NCI-H1930 (cell line): ENCODE measurements around the gene CERK.

ENCODE experiments used
- DNase-seq, 2 experiments: peaks; one replicate each; lab custom pipeline; 2025; lab: John Stamatoyannopoulos, UW

CERK gene

DNA sequence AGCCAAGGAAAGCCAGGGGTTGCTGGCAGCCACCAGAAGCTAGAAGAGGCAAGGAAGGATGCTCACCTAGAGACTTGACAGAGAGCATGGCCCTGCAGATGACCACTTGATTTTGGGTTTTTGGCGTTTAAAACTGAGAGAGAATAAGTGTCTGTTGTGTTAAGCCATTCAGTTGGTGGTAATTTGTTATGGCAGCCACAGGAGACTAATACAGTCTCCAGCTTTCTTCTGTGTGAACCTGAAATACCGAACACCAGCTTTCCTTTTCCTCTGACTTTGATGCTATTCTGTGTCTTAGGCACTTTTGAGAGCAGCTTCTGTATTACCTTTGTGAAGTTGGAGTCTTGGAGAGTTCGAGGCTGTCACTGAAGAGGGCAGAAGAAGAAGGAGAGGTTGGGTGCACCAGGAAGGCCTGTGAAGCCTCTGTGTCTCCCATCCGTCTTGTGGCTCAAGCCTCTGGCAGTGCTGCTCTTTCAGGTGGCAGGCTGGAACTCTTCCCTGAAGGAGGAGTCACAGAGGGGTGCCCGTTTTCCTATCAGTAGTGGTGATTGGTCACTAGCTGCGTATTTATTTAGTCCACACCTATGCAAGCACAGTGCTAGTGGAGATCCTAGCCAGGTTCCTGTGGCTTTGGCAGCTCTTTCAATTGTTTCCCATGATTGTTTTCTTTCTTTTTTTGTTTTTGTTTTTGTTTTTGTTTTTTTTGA, 26.9 kb upstream of the CERK start:
- no peak for DNase-seq

DNA sequence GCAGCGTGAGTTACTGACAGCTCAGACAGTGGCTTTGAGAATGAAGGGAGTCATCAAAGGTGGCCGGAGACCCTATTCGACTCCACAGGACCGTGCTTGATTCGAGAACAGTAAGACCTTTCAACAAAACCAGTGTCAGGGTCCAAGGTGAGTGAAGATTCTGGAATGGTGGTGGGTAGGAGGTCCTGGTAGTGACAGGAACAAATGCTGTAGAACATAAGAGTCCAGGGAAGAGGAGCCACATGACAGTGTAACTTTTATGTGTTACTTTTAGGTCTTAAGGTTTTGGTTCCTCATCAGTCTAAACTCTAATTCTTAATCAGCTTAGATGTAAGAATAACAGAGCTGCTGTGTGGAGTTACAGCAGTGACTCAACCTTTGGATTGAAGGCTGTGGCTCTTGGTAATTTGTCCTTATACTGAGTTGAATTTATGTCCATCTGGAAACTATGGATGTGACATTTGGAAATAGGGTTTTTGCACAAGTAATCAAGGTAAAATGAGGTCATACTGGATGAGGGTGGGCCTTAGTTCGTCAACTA, 26.2 kb upstream of the CERK start:
- DNase-seq: no peak

DNA sequence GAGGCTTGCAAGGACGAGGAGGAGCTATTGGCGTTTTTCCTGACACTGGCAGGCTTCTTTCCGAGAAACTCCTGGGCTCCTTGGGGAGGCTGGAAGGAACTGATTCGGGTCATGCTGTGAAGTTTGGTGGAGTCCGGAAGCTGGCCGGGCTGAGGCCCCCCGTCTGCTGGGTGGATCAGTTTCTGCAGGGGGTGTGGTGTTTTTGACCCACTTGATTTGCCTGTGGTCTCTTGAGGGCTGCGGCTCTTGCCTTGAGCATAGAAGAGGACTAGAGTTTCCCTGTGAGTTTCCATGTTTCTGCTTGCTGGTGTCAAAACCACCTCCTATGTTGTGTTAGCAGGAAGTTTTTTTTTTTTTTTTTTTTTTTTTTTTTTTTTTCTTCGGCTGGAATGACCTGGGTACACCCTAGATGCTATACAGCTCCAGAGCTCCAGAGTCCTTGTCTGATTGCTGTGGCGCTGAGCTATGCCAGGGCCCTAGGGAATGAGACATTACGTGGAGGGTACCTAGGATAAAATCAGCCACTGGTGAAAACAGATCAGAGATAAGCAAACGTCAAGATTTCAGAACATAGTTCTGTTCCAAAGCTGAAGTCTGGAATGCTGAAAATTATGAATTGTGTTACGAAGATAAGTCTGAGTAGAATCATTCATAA, 25.1 kb upstream of the CERK start:
- DNase-seq: no peak

DNA sequence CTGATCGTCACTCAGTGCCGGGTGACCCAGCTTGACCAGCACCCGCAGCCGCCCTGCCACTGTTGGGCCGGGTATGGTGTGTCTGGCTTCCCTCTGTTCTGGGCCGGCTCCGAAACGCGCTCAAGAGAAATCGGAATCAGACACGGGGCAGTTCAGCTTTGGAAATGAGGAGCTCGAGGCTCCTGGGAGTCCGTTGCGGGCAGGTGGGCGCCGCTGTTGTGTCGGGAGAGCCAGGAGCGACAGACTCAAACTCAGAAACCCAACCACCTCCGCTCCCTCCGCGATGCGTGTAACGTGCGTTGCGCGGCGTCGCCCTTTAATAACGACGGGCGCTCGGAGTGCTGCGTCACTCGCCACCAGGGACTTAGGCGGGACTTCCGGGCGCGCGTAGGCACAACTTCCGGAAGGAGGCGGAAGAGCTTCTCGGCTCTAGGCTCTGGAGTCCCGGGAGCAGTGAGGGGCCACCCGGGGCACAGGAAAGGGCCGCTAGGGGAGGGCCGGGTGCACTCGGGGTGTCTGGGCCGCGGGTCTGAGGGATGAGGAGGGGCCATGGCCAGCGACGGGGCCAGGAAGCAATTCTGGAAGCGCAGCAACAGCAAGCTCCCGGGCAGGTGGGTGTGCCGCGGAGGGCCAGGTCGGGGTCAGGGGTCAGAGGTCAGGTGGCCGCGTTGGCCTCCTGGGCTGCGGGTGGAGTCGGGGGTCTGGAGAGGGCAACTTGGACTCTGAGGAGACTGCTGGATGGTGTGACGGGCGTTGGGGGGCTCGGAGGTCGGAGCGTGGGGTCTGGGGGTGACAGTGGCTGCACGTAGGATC, 24.4 kb upstream of the CERK start, which contains the start of gene TBC1D22A:
Gene TBC1D22A, plus strand, starts transcription at position 413 of the 813 bp plus-strand sequence. Its CDS starts 137 bp downstream, at position 550.
- peak; percentile 91 to 93 for DNase-seq

DNA sequence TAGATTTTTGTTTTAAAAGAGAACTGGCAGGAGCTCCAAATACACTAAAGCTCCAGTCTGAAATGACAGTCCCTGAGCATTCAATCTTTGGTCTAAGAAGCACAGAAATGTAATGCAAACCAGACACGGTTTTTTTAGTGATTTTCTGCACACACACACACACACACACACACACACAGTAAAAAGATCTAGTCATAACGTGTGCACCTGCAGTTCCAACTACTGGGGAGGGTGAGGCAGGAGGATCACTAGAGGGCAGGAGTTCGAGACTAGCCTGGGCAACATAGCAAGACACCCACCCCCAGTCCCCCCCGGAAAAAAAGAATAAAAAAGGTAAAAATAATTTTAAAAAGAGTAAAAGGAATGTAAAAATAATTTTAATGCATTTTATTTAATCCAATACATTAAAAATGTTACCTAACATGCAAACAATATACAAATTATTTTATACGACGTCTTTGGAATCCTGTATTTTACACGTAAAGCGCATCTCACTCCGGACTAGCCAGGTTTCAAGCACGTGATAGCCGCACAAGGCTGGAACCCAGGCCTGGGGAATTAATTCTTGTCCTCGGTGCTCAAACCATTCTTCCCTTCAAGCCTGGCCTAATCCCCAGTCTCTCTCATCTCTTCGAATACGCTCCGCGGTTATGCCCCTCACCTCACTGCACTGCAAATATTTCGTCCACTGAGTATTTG, 23.6 kb upstream of the CERK start:
- DNase-seq: no peak

DNA sequence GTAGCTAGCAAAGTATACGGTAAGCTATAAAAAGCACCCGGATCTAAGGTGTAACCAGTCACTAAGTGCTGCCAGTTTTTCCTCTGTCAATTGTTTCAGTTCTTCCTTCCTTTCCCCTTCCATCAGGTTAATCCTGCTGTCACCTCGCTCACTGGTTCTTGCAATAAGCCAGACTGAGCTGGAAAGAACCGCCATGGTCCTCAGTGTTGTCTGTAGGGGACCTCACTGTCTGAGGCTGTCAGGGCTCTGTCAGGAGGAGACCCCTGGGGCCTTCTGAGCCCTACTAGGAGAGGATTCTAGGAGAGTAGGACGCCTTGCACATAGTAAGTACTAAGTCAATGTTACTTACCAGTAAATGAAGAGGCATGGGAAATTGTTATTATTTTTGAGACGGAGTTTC, 23.0 kb upstream of the CERK start:
- no peak for DNase-seq

DNA sequence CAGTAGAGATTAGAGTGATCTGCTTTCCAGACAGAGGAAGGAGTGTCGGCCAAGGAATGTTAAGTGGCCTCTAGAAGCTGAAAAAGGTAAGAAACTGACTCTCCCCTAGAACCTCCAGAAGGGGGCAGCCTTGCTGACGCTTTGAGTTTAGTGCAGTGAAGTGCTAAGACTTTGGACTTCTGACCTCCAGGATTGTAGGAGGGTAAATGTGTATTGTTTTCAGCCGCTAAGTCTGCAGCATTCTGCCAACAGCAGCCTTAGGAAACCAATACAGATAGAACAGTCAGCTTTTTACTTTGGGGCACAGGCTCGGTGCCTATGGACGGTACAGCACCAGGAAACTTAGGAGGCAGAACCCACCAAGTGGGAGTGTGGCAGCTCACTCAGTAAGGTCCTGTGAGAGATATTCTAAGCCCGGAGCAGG, 20.8 kb upstream of the CERK start:
- peak in 1 of 2 experiments; percentile 13 for DNase-seq

DNA sequence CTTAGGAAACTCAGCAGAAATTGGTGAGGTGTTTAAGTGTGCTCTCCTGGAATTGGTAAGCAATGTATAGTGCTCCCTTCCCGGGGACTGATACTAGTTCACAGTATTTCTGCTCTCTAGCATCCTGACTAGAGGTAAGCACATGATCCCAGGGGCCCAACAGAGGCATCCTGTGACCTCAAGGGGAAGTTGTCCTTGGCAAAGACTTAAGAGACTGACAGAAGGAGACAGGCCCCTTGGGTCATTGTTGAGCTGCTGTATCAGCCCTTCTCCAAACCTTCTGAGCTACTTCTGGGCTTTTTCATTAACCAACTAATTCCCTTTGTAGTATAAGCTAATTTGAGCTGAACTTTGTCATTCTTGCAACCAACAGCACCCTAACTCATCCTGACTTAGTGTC, 20.1 kb upstream of the CERK start:
- DNase-seq: no peak

DNA sequence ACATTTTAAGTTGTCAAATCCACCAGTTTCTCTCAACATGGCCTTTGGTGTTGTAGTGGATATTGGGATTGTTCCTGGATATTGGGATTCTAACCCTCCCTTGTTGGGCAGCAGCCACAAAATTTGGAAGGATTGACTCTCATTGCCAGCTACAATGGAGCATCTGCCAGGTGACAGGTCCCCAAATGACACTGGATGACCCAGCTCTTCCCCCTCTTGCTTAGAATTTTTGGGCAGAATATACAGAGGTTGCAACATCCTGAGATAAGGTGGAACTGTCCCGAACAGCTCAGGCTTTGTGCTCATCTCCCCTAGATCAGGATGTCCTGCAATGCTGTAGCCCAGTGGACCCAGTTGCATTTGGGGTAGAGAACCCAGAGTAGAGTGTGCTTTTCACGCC, 19.1 kb upstream of the CERK start:
- DNase-seq: no peak

DNA sequence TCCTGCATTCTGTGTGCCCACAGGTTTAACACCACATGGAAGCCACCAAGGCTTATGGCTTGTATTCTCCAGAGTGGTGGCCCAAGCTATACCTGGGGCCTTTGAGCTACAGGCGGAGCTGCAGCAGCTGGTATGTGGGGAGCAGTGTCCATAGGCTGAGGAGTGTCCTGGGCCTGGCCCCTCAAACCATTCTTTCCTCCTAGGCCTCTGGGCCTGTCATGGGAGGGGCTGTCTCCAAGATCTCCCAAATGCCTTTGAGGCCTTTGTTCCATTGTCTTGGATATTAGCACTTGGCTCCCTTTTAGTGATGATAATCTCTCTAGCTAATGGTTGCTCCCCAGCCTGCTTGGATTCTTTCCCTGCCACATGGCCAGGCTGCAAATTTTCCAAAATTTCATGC, 18.0 kb upstream of the CERK start:
- no peak for DNase-seq

DNA sequence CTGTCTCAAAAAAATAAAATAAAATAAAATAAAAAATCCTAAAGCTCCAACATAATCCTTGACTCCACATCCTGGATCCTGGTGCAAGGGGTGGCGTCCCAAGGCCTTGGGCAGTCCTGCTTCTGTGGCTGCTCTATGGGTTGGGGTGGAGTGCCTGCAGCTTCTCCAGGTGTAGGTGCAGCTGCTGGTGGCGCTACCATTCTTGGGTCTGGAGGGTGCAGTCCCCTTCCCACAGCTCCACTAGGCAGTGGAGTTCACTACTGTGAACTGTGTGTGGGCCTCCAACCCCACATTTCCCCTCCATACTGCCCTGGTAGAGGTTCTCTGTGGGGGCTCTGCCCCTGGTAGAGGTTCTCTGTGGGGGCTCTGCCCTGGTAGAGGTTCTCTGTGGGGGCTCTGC, 17.5 kb upstream of the CERK start:
- no peak for DNase-seq

DNA sequence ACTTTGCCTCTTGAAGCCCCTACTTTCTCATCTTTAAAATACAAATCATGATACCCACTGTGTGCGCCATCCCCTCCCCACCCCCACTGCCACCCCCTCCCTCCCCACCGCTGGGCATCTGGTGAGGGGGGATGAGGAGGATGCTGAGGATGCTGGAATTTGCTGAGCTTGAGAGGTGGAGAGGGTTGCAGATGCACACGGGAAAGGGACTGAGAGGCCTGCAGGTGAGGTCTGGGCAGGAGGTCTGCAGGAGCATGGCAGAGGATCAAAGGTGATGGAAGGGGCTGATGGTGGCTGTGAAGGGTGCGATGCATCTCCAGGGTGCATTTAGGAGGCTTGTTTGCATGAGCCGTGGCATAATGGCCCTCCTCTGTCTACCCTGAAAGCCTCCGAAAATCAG, 16.8 kb upstream of the CERK start:
- no peak for DNase-seq

DNA sequence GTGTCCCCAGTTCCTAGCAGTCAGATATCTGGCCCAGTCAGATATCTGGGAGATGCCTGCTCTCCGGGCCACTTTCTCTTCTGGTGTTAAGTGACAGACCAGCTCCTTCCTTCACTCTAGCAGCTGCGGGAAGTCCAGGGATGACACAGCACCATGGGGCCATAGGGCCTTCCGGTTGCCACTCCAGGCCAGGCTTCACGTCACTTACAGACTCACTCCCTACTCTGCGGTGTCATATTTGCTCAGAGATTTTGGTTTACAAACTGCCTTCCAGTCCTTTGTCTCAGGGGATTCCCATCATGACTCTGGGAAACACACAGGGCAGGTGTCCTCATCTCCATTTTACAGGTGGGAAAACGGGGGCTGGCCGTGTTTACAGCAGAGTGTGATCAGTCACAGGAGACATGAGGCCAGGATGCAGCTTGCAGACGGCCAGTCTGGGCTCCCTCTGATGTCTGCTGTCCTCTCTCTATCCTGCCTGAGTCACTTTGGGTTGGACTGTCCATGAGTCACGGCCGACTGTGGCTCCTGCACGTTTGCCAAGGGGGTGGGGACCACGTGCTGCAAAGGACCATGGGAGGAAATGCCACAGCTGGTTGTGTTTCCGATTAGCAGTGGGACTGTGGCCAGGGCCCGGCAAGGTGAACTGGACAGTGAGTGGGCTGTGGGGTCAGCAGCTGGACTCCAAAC, 16.2 kb upstream of the CERK start:
- DNase-seq: no peak

DNA sequence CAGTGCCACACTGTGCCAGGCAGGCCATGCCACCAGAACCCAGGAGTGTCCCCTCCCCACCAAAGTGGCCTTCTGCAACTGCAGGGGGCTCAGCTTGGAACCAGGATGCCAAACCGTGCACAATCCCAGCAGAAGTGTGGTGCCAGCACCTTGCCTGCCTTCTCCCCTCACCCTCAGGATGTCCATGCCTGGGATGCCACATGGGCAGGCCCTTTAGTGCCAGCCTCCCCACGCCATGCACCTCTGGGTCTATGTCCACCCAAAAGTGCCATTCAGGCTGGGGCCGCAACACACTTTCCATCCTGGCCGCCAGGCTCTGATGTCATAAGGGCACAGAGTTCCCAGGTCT, 15.7 kb upstream of the CERK start:
- no peak for DNase-seq

DNA sequence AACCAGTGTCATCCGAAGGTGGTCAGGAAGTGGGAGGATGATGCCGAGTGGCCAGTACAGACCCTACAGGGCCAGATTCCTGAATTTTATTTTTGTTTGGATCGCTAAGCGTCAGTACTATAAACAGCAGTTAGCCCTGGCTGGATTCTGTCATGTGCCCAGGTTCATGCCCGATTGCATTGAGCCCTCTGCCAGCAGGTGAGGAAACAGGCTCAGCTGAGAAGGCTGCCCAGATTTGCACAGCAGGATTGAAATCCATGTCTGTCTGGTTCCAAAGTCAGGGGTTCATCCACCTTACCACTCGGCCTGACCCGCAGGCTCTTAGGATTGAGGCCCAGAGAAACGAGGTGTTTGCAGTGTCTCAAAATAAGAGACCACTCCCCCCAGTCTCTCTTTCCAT, 15.3 kb upstream of the CERK start:
- DNase-seq: no peak

DNA sequence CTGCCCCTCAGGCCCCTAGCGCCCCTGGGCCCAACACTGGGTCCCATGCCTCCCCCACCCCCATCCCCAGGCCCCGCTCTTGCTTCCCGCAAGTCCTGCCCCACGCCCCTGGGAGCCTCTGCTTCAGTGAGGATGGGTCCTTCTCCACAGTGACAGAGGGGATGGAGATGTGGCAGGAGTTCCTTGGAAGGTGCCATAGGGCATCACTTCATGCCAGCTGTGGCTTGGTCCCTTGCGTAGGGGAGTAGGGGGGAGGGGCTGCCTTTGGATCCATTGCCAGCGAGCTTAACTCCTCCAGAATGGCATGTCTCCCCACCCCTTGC, 14.9 kb upstream of the CERK start:
- no peak for DNase-seq

DNA sequence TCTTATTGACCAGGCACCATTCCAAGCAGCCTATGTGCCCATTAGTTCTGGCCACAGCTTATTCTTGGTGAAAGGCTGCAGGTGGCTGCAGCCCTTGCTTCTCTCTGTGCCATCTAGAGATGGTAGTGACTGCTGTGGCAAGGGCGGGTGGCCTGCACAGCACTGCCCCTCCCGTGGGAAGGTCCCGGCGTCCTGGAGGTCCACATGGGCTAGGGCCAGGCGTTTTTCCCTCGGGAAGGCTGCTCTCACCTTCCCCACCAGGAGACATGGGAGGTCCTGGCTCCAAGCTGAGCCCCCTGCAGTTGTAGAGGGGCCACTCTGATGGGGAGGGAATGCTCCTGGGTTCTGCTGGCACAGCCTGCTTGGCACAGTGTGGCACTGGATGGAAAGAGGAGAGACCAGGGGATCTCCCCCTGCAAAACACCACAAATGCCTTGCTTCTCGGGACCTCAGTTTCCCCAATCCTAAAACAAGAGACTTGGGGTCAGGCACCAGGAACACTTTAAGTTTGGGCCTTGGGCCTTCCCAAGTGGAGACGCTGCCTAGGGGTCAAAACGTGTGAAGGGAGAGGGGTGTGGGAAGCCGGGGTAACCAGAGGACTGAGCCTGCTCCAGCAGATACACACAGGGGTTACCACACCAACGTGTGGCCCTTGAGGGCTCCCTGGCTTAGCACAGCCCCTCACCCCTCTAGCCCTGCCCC, 14.4 kb upstream of the CERK start:
- no peak for DNase-seq

DNA sequence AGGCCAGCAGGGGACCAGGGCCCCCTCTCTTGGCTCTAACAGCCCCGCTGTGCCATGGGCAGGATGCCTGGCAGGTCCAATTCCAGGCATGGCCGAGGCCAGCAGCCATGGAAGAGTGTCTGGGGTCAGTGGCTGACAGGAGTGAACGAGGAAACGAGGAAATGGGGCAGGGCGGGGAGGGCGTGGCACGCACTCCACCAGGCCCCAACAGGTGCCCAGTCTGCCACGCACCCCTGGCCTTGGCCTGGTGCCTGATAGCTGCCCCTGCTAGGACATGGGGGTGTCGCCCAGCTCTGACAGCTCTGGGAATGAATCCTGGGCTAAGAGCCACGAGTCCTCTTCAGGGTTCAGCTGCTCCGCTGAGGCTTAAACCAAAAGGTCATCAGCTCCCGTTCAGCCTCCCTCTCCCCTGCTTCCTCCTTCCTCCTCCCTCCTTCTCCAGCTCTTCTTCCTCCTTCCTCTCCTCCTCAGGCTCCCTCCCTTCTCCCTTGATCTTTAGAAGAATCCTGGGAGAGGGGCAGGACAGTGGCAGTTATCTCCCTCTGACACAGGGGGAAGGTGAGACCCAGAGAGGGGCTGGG, 12.9 kb upstream of the CERK start:
- DNase-seq: no peak

DNA sequence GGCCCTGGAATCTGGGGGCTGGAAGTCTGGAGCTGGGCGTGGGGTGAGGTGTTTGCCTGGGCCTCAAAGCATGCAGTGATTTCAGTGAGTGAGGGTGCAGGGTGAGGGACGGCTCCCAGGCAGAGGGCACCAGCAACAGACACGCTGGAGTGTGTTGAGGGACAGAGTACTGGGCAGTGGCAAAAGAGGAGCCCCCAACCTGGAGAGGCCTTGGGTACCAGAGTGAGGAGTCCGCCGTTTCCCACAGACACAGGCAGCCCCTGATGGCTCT, 12.4 kb upstream of the CERK start:
- DNase-seq: no peak

DNA sequence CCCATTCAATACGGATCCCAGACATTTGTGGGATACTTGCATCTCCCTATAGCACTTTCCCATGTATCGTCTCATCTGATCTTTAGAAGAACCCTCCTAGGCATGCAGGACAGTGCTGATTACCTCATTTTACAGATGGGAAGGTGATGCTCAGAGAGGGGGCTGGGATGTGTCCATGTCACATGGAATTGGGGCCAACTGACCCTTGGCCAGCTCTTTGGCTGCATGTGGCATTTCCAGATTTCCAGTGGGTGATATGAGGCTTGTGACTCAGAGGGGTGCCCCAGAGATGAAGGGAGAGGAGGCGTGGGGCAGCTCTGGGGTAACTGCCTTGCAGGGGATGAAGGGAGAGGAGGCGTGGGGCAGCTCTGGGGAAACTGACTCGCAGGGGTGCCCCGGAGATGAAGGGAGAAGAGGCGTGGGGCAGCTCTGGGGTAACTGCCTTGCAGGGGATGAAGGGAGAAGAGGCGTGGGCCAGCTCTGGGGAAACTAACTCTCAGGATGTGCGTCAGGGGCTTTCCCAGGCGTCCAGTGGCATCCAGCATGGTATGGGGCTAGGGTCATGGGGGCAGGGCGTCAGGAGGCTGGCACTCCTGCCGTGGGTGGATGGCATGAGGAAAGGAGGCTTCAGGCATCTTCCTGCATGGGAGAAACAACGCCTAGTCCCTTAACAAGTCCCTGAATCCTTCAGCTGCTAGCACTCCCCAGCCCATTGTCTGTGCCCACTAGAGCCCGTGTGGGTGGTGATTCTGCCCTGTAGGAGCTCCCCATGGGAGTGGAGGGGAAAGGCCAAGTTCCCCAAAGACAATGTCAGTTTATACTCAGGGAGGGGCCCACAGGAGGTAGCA, 11.9 kb upstream of the CERK start:
- no peak for DNase-seq
